C4-2B (cell line): ENCODE results near the gene IL11.

ENCODE experiments used
- ZFX ChIP-seq: fragments of 450-650 bp; IDR thresholded peaks from 2 replicates; pipeline ENCODE4 v1.6.1; 2017
- TF ChIP-seq, protein P1 (sequence below): fragments of 450-650 bp; conservative IDR thresholded peaks from 2 replicates; pipeline ENCODE4 v1.5.1; 2017; ENCODE audit warnings: mild to moderate bottlenecking

GRCh38 chr19:55389386-55390317 lies 19.4 kb upstream of the IL11 start:
- TF ChIP-seq, protein P1, sequence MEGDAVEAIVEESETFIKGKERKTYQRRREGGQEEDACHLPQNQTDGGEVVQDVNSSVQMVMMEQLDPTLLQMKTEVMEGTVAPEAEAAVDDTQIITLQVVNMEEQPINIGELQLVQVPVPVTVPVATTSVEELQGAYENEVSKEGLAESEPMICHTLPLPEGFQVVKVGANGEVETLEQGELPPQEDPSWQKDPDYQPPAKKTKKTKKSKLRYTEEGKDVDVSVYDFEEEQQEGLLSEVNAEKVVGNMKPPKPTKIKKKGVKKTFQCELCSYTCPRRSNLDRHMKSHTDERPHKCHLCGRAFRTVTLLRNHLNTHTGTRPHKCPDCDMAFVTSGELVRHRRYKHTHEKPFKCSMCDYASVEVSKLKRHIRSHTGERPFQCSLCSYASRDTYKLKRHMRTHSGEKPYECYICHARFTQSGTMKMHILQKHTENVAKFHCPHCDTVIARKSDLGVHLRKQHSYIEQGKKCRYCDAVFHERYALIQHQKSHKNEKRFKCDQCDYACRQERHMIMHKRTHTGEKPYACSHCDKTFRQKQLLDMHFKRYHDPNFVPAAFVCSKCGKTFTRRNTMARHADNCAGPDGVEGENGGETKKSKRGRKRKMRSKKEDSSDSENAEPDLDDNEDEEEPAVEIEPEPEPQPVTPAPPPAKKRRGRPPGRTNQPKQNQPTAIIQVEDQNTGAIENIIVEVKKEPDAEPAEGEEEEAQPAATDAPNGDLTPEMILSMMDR = no peak
- no peak for TF ChIP-seq ZFX
